Left colon (tissue), 2 donors: ENCODE data around the gene DIP2A. TPM values are rescaled to one million over a fixed set of nuclear protein-coding genes. Genes with fewer than 3 reads are reported as not detected.

ENCODE experiments used
- total RNA-seq, 2 donors: library from RNA; stranded (reverse); fragmentation: NEBNext Ultra II Directional; extraction: Animal tissue kit (Norgen Biotek cat#: 25700); gene quantifications; one replicate each; pipeline ENCODE4 v1.2.1, GENCODE V29; 2021
- donor health status: DM: no; HTN: no; CAD: no.
- donor health status: DM: yes; HTN: yes; CAD: no.

DIP2A gene
- total RNA-seq, 2 donors from 2014 or later = 46.3 to 48.3 TPM

Other genes with a start within 250 kb of the DIP2A start
- 100 to 1,000 TPM in 1 of 2 donors, 10 to 100 TPM in 1; 65.6 to 140 TPM for gene LSS, start 230.1 kb upstream of the DIP2A start, total RNA-seq
- 10 to 100 TPM; 90.6 to 94.3 TPM for gene MCM3AP, start 173.3 kb upstream of the DIP2A start, total RNA-seq
- gene YBEY, start 172.5 kb upstream of the DIP2A start, total RNA-seq = 10 to 100 TPM; 19.6 to 25.7 TPM
- gene C21orf58, start 135.0 kb upstream of the DIP2A start, total RNA-seq = 1 to 10 TPM; 4.6 to 9.8 TPM
- gene PCNT, start 134.7 kb upstream of the DIP2A start, total RNA-seq = 10 to 100 TPM; 17.6 to 28.8 TPM
- 1 to 10 TPM; 1.0 to 7.4 TPM for gene S100B, start 146.2 kb downstream of the DIP2A start, total RNA-seq
- gene PRMT2, start 176.8 kb downstream of the DIP2A start, total RNA-seq = 10 to 100 TPM; 63.2 to 77.3 TPM